Cardiac fibroblast (primary cell): ENCODE data around the gene HMBS.

Experiments used
- DNase-seq, 2 donors: peaks; one replicate each; pipeline versions ENCODE4 v3.0.0 to v3.0.0-alpha.2; 2010; ENCODE audit warnings: low read depth in 2 of 2
- H3K4me3 ChIP-seq, 2 donors: replicated peaks in 1 of 2; 1 replicate in 1 of 2; 2 replicates in 1 of 2; pipeline ENCODE4 v1.5.1; 2011; ENCODE audit warnings: low read depth in 2 of 2, low read length in 2 of 2, mild to moderate bottlenecking in 2 of 2, moderate library complexity in 1 of 2
- CTCF ChIP-seq: IDR thresholded peaks from one replicate; pipeline ENCODE4 v1.5.1; 2011; ENCODE audit warnings: low read depth, mild to moderate bottlenecking, low read length, inconsistent platforms

The HMBS gene

GRCh38 chr11:119120639-119121007 lies 35.9 kb downstream of the HMBS start:
- peak overlapping the region; percentile 51 to 64 for H3K4me3 ChIP-seq
- no peak for TF ChIP-seq CTCF
- peak in 1 of 2 donors; percentile 44 for DNase-seq

DNA sequence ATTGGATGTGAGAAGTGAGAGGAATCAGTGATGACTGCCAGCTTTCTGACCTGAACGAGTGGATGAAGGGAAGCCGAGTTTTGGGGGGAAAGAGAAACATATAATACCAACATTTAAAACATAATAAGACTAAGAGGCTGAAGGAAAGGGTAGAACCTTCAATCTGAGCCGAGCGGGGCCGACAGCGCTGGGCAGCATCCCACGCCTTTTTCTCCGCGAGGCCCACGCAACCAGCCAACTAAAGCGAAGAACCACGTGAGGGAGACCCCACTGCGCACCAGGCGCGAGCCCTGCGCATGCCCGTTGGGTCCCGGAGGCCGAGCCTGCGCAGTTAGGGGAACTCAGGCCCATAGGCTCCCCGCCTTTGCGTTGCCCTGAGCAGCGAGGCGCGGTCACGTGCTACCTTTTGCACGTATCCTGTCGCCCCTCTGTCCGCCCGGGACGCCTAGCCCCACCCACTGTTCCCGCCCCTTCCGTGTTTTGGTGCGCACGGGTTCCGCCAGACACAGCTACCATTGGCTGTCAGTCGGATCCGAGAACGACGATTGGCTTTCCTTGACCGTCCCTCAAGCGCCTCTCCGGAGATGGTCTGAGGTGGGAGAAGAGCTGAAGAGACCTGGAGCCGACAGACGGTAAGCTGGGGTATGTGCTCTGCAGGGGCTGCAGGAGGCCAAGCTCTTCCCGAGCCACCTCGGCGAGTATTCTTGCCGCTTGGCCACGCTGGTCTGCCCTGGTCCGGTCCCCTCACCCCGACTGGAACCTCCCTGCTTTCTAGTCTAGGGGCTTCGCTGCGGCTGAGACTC lies 36.5 kb downstream of the HMBS start, which contains the start of gene HINFP:
HINFP (plus strand) TSS at position 573 of the 803 bp plus-strand sequence. CDS start 5,365 bp downstream, outside the sequence.
- TF ChIP-seq CTCF: no peak
- H3K4me3 ChIP-seq: peak within 1 kb of the TSS; percentile 99
- DNase-seq: peak; percentile 99

DNA sequence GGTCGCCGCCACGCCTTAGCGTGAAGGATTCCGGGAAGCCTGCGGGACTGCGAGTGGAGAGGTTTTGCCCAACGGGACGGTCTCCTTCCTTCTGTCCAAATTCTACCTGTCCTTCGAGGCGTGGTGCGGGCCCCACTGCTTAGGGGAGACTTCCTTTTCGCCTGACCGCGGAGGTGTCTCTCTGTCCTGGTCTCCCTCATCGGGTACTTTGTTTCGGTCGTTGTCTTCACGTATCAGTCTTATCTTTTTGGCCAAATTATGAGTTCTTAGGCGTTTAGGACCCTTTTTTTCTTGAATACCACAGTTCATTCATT lies 37.1 kb downstream of the HMBS start:
- no peak for TF ChIP-seq CTCF
- DNase-seq: no peak
- peak overlapping the region; percentile 99 for H3K4me3 ChIP-seq

GRCh38 chr11:119125821-119126220 lies 41.1 kb downstream of the HMBS start:
- H3K4me3 ChIP-seq: no peak overlapping the region
- no peak for TF ChIP-seq CTCF
- DNase-seq: no peak

DNA sequence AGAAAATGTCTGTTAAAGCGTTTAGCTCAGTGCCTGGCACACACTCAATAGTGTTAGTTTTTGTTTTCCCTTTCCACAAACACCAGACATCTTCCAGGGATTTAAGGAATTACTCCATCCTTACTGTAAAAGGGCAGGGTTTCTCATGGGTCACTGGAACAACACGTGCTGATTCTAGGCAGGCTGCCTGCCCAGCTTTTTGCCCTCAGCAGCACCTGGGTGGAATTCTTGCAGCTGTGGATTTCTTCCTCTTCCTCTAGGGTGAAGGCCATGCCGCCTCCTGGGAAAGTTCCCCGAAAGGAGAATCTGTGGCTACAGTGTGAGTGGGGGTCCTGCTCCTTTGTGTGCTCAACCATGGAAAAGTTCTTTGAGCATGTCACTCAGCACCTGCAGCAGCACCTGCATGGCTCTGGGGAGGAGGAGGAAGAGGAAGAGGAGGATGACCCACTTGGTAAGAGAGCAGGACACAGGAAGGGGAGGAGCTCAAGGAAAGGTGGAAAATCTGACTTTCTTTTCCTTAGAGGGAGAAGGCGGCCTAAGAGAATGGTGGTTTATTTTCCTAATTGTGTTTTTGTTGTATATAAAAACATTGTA lies 42.1 kb downstream of the HMBS start:
- no peak for DNase-seq
- TF ChIP-seq CTCF: no peak
- H3K4me3 ChIP-seq: no peak overlapping the region

GRCh38 chr11:119130662-119131061 lies 46.0 kb downstream of the HMBS start:
- TF ChIP-seq CTCF: no peak
- DNase-seq: peak in 1 of 2 donors; percentile 69
- no peak overlapping the region for H3K4me3 ChIP-seq
